ENCODE measurements around the gene F12.
A peak's percentile ranks its signal among the peaks of the same experiment; 100 is the strongest.

The F12 gene

DNA sequence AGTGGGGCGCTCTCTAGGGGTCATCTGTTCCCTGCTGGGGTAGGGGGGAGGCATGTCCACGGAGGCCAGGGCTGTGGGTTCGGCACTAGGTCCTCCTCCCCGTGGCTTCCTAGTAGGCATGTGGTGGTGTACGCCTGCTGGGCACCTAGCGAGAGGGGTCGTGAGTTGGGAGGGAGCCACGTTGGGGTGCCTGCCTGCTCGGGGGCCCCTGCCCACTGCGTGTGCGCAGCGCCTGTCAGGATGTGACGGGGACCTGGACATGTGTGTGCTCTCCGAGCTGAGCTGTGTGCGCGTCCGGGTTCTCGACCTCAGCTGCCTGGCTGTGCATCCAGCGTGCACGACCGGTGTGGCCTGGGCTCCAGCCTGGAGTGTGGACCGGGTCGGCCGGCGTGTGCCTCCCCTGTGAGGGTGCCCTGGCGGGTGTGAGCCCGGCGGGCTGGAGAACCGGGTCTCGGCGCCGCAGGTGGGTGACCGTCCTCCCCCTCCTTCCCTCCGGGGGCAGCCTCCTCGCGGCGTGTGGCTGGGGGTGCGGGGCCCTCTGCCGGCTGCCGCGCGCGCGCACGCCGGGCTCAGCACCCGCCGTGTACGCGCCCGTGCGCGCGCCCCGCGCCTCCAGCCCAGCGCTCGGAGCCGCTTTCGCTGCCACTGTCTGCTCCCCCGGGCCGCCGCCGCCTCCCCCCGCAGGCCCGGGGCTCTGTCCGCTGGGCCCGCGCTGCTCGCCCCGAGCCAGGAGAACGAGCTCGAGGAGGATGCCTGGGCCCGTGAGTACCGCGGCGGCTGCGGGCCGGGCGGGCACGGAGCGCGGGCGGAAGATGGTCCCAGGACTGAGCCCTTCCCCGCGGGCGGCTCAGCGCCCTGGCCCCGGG, 37.1 kb upstream of the F12 start, which contains the start of gene PRR7:
Gene PRR7, plus strand, starts transcription at position 615 of the 866 bp plus-strand sequence. CDS start 8,254 bp downstream, outside the sequence.
- DNase-seq (ENCODE audit: low read depth) = peak; percentile 44

DNA sequence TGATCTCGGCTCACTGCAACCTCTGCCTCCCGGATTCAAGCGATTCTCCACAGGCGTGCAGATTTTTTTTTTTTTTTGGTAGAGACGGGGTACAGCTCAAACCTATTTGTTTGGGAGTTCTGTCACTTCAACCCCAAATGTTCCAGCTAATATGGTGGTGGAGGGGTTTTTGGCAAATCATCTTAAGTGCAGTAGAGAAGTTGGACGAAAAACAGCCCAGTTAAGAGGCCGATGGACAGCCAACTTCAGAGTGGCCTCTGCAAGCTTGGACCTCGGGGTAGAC, 36.5 kb upstream of the F12 start:
- no peak for DNase-seq (ENCODE audit: low read depth)

DNA sequence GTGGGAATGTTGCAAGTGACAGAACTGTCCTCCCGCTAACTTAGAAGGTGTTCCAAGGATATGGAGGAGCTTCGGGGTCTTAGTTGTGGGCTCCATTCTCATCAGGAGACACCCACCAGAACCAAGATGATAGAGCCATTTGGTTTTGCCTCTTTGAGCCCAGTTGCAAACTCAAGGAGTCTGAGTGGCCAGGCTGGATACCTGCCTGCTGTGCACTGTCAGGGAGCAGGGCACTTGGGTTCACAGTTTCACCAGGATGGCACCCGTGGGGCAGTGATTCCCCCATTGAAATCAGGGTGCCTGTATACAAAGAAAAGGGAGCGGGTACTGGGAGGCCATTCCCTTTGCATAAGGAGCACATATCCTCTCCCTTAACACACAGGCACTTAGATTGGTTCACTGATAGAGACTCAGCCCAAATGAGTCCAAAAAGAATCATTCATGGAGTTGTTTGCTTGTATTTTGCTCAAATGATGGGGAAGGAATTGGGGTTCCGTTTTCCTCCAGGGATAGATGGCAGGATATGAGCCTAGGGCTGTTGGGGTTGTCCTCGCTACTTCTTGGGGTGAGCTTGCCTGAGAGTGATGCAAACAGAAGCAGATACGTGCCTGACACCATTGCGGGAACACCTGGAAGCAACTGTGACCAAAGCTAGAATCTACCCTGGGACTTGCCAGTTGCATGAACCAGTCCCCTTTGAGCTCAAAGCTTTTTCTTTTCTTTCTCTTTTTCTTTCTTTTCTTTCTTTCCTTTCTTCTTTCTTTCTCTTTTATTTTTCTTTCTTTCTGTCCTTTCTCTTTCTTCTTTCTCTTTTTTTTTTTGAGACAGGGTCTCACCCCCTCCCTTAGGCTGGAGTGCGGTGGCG, 35.9 kb upstream of the F12 start:
- no peak for DNase-seq (ENCODE audit: low read depth)

DNA sequence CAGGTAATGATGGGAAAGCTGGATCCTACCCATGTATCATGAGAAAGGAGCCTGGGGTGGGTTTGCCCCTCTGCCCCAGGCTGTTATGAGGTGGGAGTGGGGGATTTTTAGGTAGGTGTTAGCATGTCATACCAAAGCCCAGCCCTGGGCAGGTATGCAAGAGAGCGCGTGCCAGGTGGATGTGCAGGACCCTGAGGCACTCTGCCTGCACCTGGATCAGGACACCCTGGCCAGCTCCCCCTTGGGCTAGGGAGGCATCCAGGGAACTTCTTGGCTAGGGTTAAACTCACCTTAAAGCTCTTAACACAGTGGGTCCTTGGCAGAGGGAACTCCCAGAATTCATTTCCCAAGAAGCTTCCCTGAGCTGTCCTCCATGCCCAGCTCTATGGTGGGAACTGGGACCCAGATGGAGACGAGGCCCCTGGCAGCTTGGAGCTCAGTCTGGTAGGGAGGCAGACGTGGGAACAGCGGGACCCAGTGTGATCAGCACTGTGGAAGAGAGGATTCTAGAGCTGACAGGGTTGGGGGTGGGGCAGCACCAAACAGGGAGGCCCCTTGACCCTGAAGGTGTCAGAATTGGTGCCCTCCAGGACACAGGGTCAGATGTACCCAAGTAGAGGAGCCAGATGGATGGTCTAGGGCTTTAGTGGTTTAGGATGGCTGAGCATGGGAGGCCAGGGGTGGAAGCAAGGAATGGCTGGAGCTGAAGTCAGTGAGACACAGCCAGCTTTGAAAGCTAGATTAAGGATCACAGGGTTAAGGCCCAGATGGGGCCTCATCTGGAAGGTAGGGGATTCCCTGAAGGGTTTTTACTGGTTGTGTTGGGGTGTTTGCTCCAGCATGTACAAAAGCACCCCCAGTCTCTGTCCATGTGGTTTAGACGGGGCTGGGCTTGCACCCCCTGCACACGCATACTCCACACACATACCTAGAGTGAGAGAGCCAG, 35.0 kb upstream of the F12 start:
- DNase-seq (ENCODE audit: low read depth) = no peak

DNA sequence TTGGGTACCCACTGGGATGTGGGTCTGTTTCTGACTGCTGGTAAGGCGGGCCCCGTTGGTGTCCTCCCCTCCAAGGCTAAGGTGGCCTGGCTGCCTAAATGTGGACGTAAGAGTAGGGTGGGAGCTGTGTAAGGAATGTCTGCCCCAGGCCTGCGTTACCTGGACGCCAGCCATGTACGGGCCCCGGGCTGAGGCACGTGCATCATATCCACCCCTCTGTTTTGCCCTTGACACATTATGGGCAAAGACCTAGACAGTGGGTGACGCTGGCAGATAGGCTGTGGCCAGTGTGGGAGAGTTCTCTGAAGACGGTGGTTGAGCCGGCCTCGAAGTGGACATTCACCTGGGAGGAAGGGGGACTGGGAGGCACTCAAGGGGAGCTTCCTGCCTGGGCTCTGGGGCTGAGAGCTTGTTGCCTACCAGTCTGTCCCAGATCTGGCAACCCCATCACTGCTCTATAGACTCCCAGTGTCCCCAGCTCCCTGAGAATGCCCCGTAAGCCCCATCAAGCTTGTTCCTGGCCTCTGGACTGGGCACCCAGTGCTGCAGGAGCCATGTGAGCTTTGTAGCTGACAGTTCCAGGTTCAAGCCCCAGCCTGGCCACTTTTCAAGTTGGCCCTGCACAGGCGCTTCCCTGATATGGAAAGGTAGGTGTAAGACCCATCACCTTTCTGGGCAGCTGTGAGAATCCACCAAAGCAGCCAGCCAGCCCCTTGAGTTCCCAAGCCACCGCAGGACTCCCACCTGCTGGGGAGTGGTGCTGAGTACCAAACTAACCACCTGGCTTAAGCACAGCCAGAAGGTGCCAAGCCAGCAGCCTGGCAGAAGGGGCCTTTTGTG, 34.0 kb upstream of the F12 start:
- no peak for DNase-seq (ENCODE audit: low read depth)

DNA sequence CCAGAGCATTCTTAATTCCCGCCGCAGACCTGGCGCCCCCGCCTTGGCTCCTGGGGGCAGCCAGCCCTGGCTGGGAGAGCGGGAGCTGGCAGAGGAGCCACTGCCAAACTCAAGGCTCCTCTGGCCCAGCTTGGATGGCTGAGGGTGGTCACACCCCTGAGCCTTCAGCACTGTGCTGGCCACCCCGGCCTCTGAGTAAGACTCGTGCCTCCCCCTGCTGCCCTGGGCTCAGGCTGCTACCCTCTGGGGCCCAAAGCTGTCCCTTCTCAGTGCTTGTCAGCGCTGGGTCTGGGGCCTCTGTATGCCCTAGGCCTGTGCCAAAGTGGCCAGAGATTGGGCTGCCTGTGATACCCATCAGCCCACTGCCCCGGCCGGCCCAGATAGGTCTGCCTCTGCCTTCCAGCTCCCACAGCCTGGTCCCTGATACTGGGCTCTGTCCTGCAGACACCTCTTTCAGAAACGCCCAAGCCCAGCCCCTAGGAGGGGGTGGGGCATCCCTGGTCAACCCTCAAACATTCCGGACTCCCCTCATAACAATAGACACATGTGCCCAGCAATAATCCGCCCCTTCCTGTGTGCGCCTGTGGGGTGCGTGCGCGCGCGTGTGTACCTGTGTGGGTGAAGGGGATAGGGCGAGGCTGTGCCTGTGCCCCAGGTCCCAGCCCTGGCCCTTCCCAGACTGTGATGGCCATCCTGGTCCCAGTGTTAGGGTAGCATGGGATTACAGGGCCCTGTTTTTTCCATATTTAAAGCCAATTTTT, 32.9 kb upstream of the F12 start:
- no peak for DNase-seq (ENCODE audit: low read depth)

DNA sequence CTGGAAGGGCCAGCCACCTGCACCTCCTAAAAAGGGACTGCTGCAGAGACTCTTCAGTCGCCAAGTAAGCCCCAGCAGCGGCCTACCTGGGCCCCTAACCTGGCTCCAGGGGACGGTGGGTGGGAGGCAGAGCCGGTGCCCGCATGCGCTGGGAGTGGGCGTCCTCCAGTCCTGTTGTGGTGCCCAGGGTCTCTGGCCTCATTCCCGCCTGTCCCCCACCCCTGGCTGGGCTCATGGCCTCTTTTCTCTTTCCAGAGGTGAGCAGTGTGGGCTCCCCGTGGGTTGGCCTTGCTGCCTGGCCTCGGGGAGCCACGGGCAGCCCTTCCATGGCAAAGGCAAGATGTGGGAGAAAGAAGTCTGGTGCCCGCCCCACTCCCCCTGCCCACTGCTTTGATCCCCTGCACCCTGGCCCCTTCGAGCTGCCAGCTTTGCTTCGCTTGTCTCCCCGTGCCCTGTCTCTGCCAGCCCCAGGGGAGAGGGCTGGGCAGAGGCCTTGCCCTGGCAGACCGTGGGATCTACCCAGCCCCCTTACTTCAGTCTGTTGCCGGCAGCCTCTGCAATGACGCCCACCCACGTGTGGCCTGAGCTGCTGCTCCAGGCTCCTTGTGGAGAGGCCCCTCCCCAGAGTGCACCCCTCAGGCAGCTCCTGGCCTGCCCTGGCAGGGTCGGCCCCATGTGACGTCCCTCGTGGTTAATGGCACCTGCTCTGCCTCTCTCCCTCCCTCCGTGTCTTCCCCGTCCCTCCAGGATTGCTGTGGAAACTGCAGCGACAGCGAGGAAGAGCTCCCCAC, 31.8 kb upstream of the F12 start:
- DNase-seq (ENCODE audit: low read depth) = no peak

DNA sequence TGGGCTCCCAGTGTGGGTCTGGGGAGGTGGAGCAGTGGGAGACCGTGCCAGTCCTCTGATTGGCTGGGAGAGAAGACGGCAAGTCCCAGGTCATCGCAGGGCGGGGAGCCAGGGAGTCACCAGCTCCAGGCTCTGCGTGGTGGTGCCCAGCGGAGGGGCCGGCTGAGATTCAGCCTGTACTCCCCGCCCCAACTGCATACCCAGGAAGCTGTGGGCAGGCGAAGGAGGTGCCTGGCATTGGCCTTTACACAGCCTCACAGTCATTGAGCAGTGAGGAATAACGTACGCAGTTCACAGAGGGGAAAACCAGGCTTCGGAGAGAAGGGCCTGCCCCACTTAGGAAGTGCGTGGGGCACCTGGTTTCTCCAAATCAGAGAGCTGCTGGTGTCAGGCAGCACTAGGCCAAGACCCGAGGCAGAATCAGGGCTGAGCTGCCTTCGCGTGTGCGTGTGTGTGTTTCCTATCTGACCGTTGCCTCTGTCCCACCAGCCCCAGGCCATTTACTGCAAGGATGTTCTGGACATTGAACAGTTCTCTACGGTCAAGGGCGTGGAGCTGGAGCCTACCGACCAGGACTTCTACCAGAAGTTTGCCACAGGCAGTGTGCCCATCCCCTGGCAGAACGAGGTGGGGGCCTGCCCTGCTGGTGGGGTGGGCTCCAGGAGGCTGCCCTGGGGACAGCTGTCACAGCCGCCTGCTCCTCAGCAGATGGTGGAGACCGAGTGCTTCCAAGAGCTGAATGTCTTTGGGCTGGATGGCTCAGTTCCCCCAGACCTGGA, 31.0 kb upstream of the F12 start:
- no peak for DNase-seq (ENCODE audit: low read depth)

DNA sequence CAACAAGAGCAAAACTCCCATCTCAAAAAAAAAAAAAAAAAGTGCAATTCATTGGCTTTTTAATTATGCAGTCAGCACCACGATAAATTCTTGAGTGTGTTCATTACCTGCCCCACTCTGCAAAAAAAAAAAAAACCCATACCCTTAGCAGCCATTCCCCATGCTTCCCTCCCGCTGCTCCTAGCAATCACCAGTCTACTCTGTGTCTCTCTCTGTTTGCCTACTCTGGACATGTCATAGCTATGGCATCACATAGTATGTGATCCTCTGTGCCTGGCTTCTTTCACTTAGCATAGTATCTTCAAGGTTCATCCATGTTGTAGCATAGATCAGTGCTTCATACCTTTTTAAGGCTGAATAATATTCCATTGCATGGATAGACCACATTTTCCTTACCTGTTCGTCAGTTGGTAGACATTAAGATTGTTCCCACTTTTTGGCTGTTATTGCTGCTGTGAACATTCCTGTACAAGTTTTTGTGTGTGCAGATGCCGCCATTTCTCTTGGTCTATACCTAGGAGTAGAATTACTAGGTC, 30.2 kb upstream of the F12 start:
- no peak for DNase-seq (ENCODE audit: low read depth)

DNA sequence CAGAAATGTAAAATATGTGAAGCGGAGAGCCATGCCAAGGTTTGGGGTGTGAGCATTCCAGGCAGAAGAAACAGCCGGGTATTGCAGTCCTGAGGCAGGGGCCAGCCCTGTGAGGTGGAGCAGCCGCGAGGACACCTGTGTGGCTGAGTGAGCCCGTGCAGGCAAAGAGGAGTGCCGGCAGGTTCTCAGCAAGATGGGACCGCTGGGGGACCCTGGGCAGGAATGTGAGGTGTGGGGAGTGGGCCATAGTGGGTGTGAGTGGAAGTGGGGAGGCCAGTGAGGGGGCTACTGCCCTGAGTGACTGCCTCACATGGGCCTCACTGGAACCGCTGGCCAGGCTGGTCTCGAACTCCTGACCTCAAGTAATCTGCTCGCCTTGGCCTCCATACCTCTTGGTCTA, 29.1 kb upstream of the F12 start:
- DNase-seq (ENCODE audit: low read depth) = no peak

DNA sequence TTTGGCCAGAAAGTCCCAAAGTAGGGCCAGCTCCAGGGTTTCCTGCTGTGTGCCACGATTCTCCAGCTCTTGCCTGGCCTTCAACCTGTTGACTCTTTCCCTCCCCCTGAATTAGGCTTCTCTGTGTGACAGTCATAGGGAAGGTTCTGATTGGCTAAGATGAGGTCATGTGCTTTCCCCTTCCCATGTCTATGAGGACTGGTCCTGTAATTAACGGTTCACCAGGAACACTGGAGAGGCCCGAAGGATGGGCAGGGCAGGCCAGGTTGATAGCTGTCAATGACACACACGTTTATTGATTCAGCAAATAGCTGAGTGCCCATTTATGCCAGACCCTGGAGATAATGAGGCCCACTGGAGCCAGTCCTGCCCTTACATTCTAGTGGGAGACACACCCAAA, 28.3 kb upstream of the F12 start:
- DNase-seq (ENCODE audit: low read depth) = no peak

DNA sequence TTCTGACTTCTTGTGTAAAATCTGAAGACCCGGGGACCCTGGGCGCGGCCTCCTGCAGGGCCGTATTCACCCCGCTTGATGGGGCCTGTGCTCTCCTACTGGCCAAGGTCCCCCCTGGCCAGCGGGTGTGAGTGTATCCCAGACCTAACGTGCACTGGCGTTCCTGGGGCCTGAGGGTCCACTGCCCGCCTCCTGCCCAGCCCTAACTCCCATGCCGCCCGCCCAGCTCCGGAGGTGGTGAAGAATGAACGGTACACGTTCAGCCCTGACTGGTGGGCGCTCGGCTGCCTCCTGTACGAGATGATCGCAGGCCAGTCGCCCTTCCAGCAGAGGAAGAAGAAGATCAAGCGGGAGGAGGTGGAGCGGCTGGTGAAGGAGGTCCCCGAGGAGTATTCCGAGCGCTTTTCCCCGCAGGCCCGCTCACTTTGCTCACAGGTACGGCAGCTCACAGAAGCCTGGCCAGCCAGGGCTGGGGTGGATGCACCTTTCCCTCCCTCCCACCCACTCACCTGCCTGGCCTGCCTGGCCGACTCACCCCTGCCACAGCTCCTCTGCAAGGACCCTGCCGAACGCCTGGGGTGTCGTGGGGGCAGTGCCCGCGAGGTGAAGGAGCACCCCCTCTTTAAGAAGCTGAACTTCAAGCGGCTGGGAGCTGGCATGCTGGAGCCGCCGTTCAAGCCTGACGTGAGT, 26.6 kb upstream of the F12 start:
- DNase-seq (ENCODE audit: low read depth) = no peak

DNA sequence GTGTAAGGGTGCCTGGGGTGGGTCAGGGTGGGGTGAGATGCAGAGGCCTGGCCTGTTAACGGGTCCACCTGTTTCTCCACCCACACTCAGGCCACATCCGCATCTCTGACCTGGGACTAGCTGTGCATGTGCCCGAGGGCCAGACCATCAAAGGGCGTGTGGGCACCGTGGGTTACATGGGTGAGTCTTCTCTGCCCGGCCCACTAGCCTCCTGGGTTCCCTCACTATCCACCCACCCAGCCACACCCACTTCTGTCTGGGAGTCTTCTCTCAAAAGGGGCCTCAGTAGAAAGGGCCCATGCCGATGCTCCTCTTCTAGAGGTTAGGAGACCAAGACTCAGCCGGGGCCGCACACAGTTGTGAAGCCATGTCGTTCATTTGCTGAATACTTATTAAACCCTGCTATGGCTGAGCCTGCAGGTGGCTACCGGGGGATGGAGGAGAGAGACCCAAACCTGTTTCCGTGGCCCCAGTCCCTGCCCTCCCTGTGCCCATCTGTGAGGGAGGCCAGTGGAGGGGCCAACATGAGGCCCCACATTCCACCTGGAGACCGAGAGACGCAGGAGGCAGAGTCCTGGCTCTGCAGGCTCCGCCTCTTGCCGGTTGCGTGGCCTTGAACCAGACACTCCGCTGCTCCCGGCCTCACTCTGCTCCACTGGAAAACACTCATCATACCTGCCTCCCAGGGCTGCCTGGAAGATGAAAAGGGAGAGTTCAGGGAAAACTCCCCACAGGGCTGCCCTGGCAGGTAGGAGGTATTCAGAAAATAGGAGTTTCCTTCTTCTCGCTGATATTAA, 25.8 kb upstream of the F12 start:
- no peak for DNase-seq (ENCODE audit: low read depth)

DNA sequence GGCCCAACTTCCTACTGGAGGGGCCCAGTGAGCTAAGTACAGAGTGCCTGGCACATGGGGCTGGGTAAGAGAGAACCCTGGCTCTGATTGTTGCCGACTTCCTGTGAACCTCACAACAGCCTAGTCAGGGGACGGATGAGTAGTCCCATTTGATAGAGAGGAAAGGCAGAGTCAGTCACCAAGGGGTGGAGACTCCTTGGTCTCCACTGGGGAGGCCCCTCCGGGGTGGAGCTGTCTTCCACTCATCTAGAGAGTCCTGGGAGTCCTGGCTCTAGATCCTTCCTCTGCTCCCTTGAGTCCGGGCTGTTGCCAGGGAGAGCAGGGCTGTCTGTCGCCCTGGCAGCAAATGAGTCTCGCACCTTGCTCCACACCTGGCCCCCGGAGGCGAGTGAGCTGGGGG, 25.1 kb upstream of the F12 start:
- DNase-seq (ENCODE audit: low read depth) = no peak

DNA sequence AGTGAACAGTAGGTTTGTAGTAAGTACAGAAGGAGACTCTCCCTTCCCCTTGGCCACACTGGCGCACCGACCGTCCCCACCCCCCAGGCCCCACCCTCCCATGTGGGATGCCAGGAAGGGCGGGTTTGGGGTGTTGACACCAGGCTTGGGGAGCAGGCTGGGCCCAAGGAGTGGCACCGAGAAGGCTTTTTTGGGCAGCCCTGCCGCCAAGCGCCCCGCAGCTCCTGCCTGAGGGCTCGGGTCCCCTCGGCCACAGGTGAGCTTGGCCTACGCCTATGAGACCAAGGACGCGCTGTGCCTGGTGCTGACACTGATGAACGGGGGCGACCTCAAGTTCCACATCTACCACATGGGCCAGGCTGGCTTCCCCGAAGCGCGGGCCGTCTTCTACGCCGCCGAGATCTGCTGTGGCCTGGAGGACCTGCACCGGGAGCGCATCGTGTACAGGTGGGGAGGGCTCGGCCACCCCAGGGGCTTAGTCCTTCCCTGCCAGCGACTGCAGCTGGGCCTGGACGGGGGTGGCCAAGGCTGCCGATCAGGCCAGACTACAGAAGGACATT, 24.4 kb upstream of the F12 start:
- DNase-seq (ENCODE audit: low read depth) = no peak

DNA sequence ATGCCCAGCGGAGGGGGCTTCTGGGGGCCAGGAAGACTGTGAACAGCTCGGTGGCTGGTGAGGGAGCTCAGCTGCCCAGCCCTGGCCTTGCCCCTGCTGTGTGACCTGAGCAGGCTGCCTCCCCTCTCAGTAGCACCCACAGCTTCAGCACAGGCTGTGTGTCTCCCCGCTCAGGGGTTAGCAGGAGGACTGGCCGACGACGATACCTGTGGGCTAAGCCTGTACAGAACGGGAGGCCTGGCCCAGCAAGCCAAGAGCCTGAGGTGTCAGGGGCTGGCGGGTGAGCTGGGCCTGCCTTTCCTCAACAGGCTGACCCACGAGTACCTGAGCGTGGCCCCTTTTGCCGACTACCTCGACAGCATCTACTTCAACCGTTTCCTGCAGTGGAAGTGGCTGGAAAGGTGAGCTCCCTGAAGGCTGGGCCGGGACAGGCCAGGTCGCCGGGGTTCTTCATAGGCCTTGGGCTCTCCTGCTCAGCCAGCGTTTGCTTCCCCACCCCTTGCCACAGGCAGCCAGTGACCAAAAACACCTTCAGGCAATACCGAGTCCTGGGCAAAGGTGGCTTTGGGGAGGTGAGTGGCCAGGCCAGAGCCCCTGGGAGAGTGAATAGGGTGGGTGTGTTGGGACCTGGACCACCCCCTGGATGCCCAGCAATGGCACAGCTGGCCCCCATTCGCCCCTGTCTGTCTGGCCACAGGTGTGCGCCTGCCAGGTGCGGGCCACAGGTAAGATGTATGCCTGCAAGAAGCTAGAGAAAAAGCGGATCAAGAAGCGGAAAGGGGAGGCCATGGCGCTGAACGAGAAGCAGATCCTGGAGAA, 23.7 kb upstream of the F12 start:
- DNase-seq (ENCODE audit: low read depth) = no peak

Data from stimulated activated CD8-positive, alpha-beta memory T cell treated with anti-CD3 and anti-CD28 coated beads, Interleukin-15, amount 100 ng/mL, for 1 hour (primary cell).